H1 (cell line): ENCODE data around the gene FBN1. TPM values are rescaled to one million over a fixed set of nuclear protein-coding genes. Genes with fewer than 3 reads are reported as not detected.

ENCODE experiments used
- CTCF ChIA-PET: fragments of 300-600 bp; sonication (Branson Sonifier 250); formaldehyde crosslinking; loops from one replicate; lab custom pipeline; 2021; ENCODE audit not compliant: partially characterized antibody; lab: Charles Lee
- POLR2A ChIA-PET: fragments of 300-600 bp; sonication (Branson Sonifier 250); formaldehyde crosslinking; loops from one replicate; lab custom pipeline; 2021; ENCODE audit warnings: inconsistent platforms; ENCODE audit not compliant: partially characterized antibody; lab: Charles Lee
- DNase-seq, 2 experiments: peaks; one replicate each; pipeline versions ENCODE4 v3.0.0 to v3.0.0-alpha.2; 2010 to 2022; ENCODE audit warnings: low spot score in 2 of 2, low read depth in 1 of 2, mixed read lengths in 1 of 2
- FAIRE-seq: peaks from 2 replicates; lab custom pipeline; 2011; peaks lifted over from hg19 to GRCh38; lab: Jason Lieb, UNC
- H2AFZ ChIP-seq: 2 replicates; pipeline ENCODE4 v1.8.1; 2012; ENCODE audit warnings: low read length, inconsistent platforms
- H2AK5ac ChIP-seq: 2 replicates; pipeline ENCODE4 v1.6.1; 2013; ENCODE audit warnings: low read depth, low read length
- H2BK120ac ChIP-seq: replicated peaks from 2 replicates; pipeline ENCODE3; 2013; ENCODE audit warnings: low read depth, low read length, inconsistent platforms
- H2BK12ac ChIP-seq: 2 replicates; pipeline ENCODE4 v1.6.1; 2013; ENCODE audit warnings: low read depth, low read length
- H2BK15ac ChIP-seq: 2 replicates; pipeline ENCODE4 v1.6.1; 2013; ENCODE audit warnings: low read length
- H2BK20ac ChIP-seq: 2 replicates; pipeline ENCODE4 v1.6.1; 2013; ENCODE audit warnings: low read length
- H2BK5ac ChIP-seq: 2 replicates; pipeline ENCODE4 v1.6.1; 2013; ENCODE audit warnings: low read depth, low read length
- H3K14ac ChIP-seq: 2 replicates; pipeline ENCODE4 v1.6.1; 2013; ENCODE audit warnings: inconsistent platforms; ENCODE audit not compliant: insufficient read length
- H3K18ac ChIP-seq: 2 replicates; pipeline ENCODE4 v1.6.1; 2013; ENCODE audit warnings: low read length; ENCODE audit errors: extremely low read depth
- H3K23ac ChIP-seq: 2 replicates; pipeline ENCODE4 v1.6.1; 2013; ENCODE audit warnings: inconsistent platforms; ENCODE audit not compliant: insufficient read length
- H3K23me2 ChIP-seq: 2 replicates; pipeline ENCODE4 v1.6.1; 2013; ENCODE audit warnings: low read depth, low read length
- H3K27ac ChIP-seq: 2 replicates; pipeline ENCODE4 v1.6.1; 2011; ENCODE audit warnings: low read depth, low read length, inconsistent platforms
- H3K27me3 ChIP-seq, 4 experiments: replicated peaks in 1 of 4; 1 replicate in 1 of 4; 2 replicates in 3 of 4; pipeline versions ENCODE4 v1.6.1 to v1.8.1; 2011 to 2013; ENCODE audit warnings: low read length in 3 of 4, mild to moderate bottlenecking in 3 of 4, inconsistent platforms in 2 of 4, mixed read lengths in 2 of 4, moderate library complexity in 1 of 4; ENCODE audit not compliant: control insufficient read depth in 3 of 4, insufficient read depth in 3 of 4; ENCODE audit errors: extremely low read depth in 1 of 4
- H3K36me3 ChIP-seq, 4 experiments: 2 replicates each; pipeline versions ENCODE4 v1.6.1 to v1.8.1; 2011 to 2013; ENCODE audit warnings: mild to moderate bottlenecking in 4 of 4, low read length in 3 of 4, moderate library complexity in 2 of 4, control low read depth in 1 of 4, inconsistent platforms in 1 of 4; ENCODE audit not compliant: insufficient read depth in 4 of 4, control insufficient read depth in 2 of 4
- H3K4ac ChIP-seq: replicated peaks from 2 replicates; pipeline ENCODE3; 2013; ENCODE audit warnings: low read length, low read depth, mixed read lengths, inconsistent platforms; ENCODE audit not compliant: insufficient read length
- H3K4me1 ChIP-seq, 4 experiments: replicated peaks in 1 of 4; 1 replicate in 1 of 4; 2 replicates in 3 of 4; pipeline versions ENCODE4 v1.6.1 to v1.8.1; 2011 to 2013; ENCODE audit warnings: low read length in 3 of 4, inconsistent platforms in 2 of 4, mixed read lengths in 1 of 4; ENCODE audit not compliant: insufficient read depth in 4 of 4, control insufficient read depth in 3 of 4
- H3K4me2 ChIP-seq, 2 experiments: 2 replicates each; pipeline versions ENCODE4 v1.6.1 to v1.8.1; 2011 to 2013; ENCODE audit warnings: low read depth in 2 of 2, low read length in 2 of 2, control low read depth in 1 of 2, inconsistent platforms in 1 of 2, mild to moderate bottlenecking in 1 of 2; ENCODE audit not compliant: insufficient read depth in 1 of 2
- H3K4me3 ChIP-seq, 4 experiments: fragments of 200-600, 300-600 bp in 1 of 4; sonication (generic), shearing (Covaris generic), sonication (Bioruptor Twin) in 1 of 4; 2 replicates each; pipeline versions ENCODE4 v1.5.1 to v1.8.1; 2011 to 2016; ENCODE audit warnings: low read length in 4 of 4, low read depth in 3 of 4, control low read depth in 2 of 4, inconsistent platforms in 2 of 4, mild to moderate bottlenecking in 2 of 4, mixed read lengths in 1 of 4, moderate library complexity in 1 of 4; ENCODE audit not compliant: insufficient read depth in 2 of 4; ENCODE audit errors: extremely low read depth in 1 of 4
- H3K56ac ChIP-seq: replicated peaks from 2 replicates; pipeline ENCODE3; 2013; ENCODE audit warnings: low read depth, mild to moderate bottlenecking, mixed read lengths, low read length, inconsistent platforms; ENCODE audit not compliant: insufficient read length
- H3K79me1 ChIP-seq: 2 replicates; pipeline ENCODE4 v1.6.1; 2013; ENCODE audit warnings: low read depth, low read length, control low read depth
- H3K79me2 ChIP-seq, 2 experiments: 2 replicates each; pipeline versions ENCODE4 v1.6.1 to v1.8.1; 2012 to 2013; ENCODE audit warnings: low read length in 2 of 2, mild to moderate bottlenecking in 2 of 2, inconsistent platforms in 1 of 2; ENCODE audit not compliant: insufficient read depth in 2 of 2, control insufficient read depth in 1 of 2
- H3K9ac ChIP-seq, 4 experiments: replicated peaks in 1 of 4; 1 replicate in 1 of 4; 2 replicates in 3 of 4; pipeline versions ENCODE4 v1.6.1 to v1.8.1; 2011 to 2013; ENCODE audit warnings: low read depth in 3 of 4, low read length in 3 of 4, control low read depth in 2 of 4, mild to moderate bottlenecking in 2 of 4, moderate library complexity in 2 of 4, inconsistent platforms in 1 of 4; ENCODE audit errors: extremely low read depth in 1 of 4
- H3K9me3 ChIP-seq, 2 experiments: 2 replicates each; pipeline versions ENCODE4 v1.6.1 to v1.8.1; 2012 to 2013; ENCODE audit warnings: mild to moderate bottlenecking in 2 of 2, moderate library complexity in 2 of 2, control low read depth in 1 of 2, inconsistent platforms in 1 of 2, low read depth in 1 of 2, low read length in 1 of 2, mixed read lengths in 1 of 2; ENCODE audit not compliant: insufficient read depth in 2 of 2
- H4K20me1 ChIP-seq, 2 experiments: replicated peaks in 1 of 2; 2 replicates each; pipeline versions ENCODE3 to v1.8.1; 2011 to 2013; ENCODE audit warnings: inconsistent platforms in 2 of 2, low read length in 2 of 2, mild to moderate bottlenecking in 1 of 2; ENCODE audit not compliant: insufficient read depth in 2 of 2, control insufficient read depth in 1 of 2
- H4K5ac ChIP-seq: 2 replicates; pipeline ENCODE4 v1.6.1; 2013; ENCODE audit warnings: low read length, low read depth, mixed read lengths, inconsistent platforms; ENCODE audit not compliant: insufficient read length
- H4K8ac ChIP-seq: 2 replicates; pipeline ENCODE4 v1.8.0; 2013; ENCODE audit warnings: mild to moderate bottlenecking, moderate library complexity, low read length, inconsistent platforms; ENCODE audit not compliant: insufficient read depth; ENCODE audit errors: extremely low read depth
- H4K91ac ChIP-seq: replicated peaks from 2 replicates; pipeline ENCODE3; 2013; ENCODE audit warnings: low read length, mixed read lengths, inconsistent platforms; ENCODE audit not compliant: insufficient read length
- BRCA1 ChIP-seq: IDR thresholded peaks from 2 replicates; pipeline ENCODE4 v1.6.1; 2012; ENCODE audit warnings: low read depth, low read length, improper control_type of control experiment
- JUND ChIP-seq: IDR thresholded peaks from 2 replicates; pipeline ENCODE4 v1.6.1; 2011; ENCODE audit warnings: mild to moderate bottlenecking, improper control_type of control experiment, low read length
- NANOG ChIP-seq: IDR thresholded peaks from 2 replicates; pipeline ENCODE4 v1.6.1; 2011; ENCODE audit warnings: low read length, low read depth, mild to moderate bottlenecking, inconsistent platforms; ENCODE audit not compliant: insufficient read depth, poor library complexity, severe bottlenecking
- SP4 ChIP-seq: IDR thresholded peaks from 2 replicates; pipeline ENCODE4 v1.6.1; 2012; ENCODE audit warnings: low read length, inconsistent platforms
- TAF1 ChIP-seq: IDR thresholded peaks from 2 replicates; pipeline ENCODE4 v1.6.1; 2011; ENCODE audit warnings: mild to moderate bottlenecking, low read depth, low read length
- WGBS, 2 experiments: shearing (Covaris generic) in 1 of 2; methylation state at CpG; one replicate each; pipeline versions ENCODE4 v1.1.6 to v1.1.7; 2013 to 2015; ENCODE audit warnings: low lambda C conversion rate in 2 of 2, mixed read lengths in 2 of 2, inconsistent platforms in 1 of 2, low coverage in 1 of 2, missing lambda C conversion rate in 1 of 2; ENCODE audit not compliant: insufficient replicate concordance in 2 of 2, insufficient coverage in 1 of 2, insufficient read length in 1 of 2; ENCODE audit errors: extremely low coverage in 1 of 2, missing lambda C conversion rate in 1 of 2; 5-methylcytosine and 5-hydroxymethylcytosine counted together
- polyA plus RNA-seq, 7 experiments: library from polyadenylated mRNA; depleted of rRNA in 3 of 7; stranded (reverse) in 5 of 7; unstranded in 2 of 7; fragments of >200 nt in 5 of 7; fragments of 200-250 nt in 2 of 7; gene quantifications; 1 replicate in 5 of 7; 2 replicates in 1 of 7; 4 replicates in 1 of 7; pipeline versions ENCODE4 v1.2.1 to v1.2.3, GENCODE V29; 2011 to 2013; ENCODE audit warnings: missing spikeins in 2 of 7, mixed read lengths in 2 of 7
- total RNA-seq: library from RNA; stranded (reverse); fragmentation: NEBNext Ultra II Directional; extraction: Animal tissue kit (Norgen Biotek cat#: 25700); gene quantifications from 2 replicates; pipeline ENCODE4 v1.2.1, GENCODE V29; 2021

The FBN1 gene
- total and polyA plus RNA-seq, 2 of the 8 experiments (the other 6 are each of a cell fraction or from before 2014, with no cell fraction given): 3.0 to 4.0 TPM

DNA sequence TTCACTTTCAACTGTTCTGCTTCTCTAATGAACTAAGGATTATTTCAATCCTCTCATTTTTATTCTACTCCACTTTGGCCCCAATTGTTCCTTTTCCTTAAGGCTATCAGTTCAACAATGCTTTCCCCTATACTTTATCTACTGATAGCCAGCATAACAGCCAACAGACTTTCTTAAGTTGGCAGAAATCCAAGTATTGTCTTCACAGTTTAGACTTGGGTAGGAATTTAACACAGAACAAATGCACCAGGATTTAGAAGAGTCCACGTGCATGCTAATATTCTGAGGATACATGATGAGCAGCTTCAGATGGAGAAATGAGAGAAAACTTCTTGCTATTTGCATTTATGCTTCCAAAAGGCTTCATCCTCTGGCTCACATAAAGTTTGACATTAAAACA, 54.8 kb downstream of the FBN1 start:
- Histone ChIP-seq H2BK120ac (no peak overlapping the region), H2BK15ac (no peak overlapping the region), H3K36me3 (no peaks in the 10 kb centered on the region), H3K4me3 (no peak overlapping the region), H3K18ac (no peak overlapping the region), H2BK20ac (no peak overlapping the region), H3K9ac (no peak overlapping the region), H3K14ac (no peak overlapping the region), H2BK5ac (no peak overlapping the region), H3K79me2 (no peaks in the 10 kb centered on the region), H3K4ac (no peak overlapping the region), H3K79me1 (no peaks in the 10 kb centered on the region), H3K23me2 (no peaks in the 10 kb centered on the region), H3K4me2 (no peak overlapping the region), H3K56ac (no peak overlapping the region), H2AFZ (no peak overlapping the region), H3K4me1 (peaks cover 0 to 3% (median 0%) of the 10 kb centered on the region in 4 experiments; a peak in 2 of 7 replicates), H4K5ac (no peak overlapping the region), H2AK5ac (no peak overlapping the region), H2BK12ac (no peak overlapping the region), H4K20me1 (no peaks in the 10 kb centered on the region), H4K91ac (no peak overlapping the region), H3K27me3 (no peaks in the 10 kb centered on the region), H3K23ac (no peak overlapping the region), H4K8ac (no peak overlapping the region), H3K9me3 (no peaks in the 10 kb centered on the region), H3K27ac (no peak overlapping the region)
- ChIA-PET CTCF (interaction anchor here (0.6 to 1.6 kb wide), 3 partner anchors 10 to 230 kb away, joined by 3 to 4 read pairs (median 3); no protein-coding TSS in a partner anchor), POLR2A (no interaction called here)
- TF ChIP-seq TAF1 (no peak), SP4 (no peak), BRCA1 (no peak), NANOG (no peak), JUND (no peak)
- no peak for DNase-seq
- no peak for FAIRE-seq
- 75% methylated on average over 1 of the region's 1 CpG; no CpG with 5 or more reads in 1 of the 2 experiments for WGBS, 2 experiments
